Stimulated activated CD4-positive, alpha-beta T cell treated with anti-CD3 and anti-CD28 coated beads, Interleukin-15, amount 100 ng/mL, for 1 hour (primary cell): ENCODE results near the gene TYK2.
A peak's percentile ranks its signal among the peaks of the same experiment; 100 is the strongest.
"Not testable (repeated sequence)": the region's sequence is repeated elsewhere in the genome, so short reads cannot be mapped to it uniquely, and the experiment has no call there.

ENCODE experiments used
- DNase-seq, 2 donors: peaks; one replicate each; pipeline ENCODE4 v3.0.0-alpha.2; 2020; ENCODE audit warnings: low read depth in 1 of 2, low spot score in 1 of 2

The TYK2 gene

DNA sequence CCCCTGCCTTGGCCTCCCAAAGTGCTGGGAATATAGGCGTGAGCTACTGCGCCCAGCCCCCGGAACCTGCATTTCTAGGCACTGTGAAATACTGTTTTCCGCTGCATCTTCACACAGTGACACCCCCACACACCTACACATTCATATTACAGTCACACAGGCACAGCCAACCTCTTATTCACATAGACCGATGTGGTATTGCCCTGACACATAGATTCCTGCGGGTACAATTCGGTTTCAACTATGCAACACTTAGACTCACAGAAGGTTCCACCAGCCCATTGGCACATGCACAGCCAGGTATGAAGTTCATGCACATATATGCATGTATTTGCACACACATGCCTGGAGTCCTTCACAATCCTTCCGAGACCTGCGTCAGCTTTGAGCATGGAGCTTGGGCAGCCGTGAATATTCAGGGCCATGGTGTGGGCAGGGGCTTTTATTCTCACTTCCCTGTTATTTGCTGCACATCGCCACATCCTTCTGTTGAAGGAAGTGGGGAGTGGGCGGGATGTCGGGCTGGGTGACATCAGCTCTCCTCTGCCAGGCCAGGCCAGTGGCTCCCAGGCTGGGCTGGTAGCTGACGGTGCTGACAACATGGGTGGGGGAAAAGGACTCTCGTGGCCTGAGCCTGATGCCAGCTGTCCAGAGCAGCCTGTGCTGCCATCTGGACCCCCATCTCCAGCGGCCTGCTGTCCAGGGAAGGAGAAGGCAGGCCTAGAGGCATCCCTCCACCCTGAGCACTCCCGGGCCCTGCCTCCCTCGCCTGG is 28.3 kb upstream of the TYK2 start:
- DNase-seq, result no peak

- no peak for DNase-seq
Measured at GRCh38 chr19:10407096-10407495, 26.7 kb upstream of the TYK2 start.

- DNase-seq, result no peak
Measured at GRCh38 chr19:10406191-10406590, 25.8 kb upstream of the TYK2 start.

GRCh38 chr19:10404888-10405820 is 24.8 kb upstream of the TYK2 start:
- no peak for DNase-seq

DNA sequence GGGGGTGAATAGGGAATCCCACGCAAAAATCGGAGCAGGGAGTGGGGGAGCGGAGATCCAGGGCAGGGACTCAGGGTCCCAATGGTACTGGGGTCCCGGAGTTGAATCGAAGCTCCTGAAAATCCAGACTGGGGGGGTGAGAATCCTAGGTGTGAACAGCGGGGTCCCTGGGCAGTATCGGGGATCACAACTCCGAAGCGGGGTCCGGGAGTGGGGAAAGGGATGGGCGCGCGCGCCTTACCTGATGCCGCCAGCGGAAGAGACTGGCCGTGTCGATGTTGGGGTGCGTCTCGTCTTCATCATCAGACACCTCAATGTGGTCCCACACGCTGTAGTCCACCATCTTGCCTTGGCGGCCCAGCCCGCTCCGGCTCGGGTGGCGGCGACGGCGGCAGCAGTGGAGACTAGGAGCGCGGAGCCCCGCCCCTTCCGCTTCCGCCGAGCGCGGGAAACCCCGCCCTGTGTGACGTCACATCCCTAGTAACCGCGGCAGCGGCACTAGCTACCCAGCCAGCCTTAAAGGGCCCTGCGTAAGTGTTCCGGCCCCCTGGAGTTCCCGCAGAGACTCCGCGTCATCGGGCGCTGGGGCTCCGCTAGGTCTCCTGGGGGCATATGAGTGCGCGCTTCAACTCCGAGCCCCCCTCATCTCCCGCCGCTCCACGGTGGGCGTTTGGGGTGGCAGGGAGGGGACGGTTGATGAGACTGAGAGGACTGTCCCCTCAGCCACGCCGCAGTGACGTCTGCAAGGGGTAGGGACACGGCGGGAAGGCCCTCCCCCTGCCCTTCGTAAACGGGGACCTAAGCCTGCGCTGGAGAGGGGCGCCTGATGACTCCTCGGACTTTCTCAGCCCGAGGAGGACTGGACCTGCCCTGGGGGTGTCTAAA is 23.0 kb upstream of the TYK2 start, which contains the start of gene CDC37:
Gene CDC37 (minus strand): TSS at position 406 of the 885 bp plus-strand sequence. CDS start 63 bp downstream, at position 343.
- DNase-seq, result peak; percentile 96 to 98

DNA sequence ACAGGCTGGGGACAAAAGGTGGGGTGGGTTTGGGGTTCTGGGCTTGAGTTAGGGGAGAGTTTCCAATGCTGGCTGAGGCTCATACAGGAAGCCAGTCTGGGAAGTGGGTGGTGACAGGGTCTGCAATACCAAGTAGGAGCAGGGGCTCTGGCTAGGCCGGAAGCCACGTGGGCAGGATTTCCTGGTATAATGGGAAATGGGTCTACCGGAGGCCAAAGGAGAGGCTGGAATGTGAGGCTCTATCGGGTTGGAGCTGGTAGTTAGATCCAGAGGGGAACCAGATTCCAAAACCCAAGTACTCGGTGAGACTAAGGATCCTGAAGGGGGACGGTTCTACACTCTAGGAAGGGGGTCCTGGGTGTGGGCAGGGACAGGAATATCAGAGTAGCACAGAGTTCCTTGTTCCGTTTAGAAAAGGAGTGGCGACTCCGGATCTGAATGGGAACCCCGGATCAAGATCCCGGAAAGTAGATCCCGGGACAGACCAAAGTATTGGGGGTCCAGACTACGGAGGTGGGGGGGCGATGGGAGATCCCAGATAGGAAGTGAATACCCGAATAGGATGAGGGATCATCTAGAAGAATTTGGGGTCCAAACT is 22.2 kb upstream of the TYK2 start:
- no peak for DNase-seq

DNA sequence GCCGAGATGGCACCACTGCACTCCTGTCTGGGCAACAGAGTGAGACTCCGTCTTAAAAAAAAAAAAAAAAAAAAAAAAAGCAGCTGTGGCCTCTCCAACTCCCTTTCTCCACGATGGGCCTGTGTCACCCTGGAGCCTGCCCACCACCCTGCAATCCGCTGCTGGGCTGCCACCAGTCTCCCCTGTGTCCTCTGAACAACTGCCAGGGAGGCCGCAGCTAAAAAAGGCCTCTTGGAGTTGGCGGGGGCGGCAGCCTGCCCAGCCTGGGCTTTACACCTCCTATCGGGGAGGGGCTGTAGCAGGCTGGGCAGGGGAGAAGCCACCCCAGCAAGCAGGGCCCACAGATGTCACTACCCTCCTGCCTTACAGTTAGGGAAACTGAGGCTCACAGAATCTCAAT is 19.5 kb upstream of the TYK2 start:
- no peak for DNase-seq

GRCh38 chr19:10399340-10399739 is 19.0 kb upstream of the TYK2 start:
- DNase-seq, result not testable (repeated sequence)

DNA sequence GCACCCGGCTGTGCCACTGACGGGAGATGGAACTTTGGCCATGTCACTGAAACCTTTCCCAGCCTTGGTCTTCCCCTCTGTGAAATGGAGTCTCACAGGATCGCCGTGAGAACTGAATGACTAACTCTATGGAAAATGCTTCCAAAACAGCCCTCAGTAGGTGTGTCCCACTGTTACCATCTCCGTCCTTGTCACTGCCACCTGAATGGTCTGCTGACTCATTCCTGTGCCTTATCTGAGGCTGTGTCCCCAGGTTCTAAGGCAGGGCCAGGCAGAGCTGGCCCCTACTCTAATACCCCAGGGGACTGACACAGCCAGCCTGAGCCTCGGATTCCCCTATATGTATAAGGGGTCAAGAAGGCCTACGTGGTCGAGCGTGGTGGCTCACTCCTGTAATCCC is 18.4 kb upstream of the TYK2 start:
- no peak for DNase-seq

DNA sequence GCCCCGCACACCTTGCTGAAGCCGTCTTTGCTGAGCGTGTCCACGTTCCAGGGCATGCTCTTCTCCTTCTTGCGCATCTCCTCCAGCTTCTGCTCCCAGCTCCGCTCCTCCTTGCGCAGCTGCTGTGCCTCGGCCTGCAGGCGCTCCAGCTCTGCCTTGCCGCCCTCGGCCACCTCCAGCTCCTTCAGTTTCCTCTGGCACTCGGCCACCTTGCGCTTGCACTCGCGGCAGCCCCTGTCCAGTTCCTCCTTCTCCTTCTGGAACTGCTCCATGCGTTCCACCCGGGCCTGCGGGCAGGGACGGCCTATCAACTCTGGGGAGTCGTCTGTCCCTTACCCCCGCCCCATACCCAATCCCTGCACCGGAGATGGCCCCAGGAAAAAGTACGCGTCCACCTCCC is 15.5 kb upstream of the TYK2 start:
- no peak for DNase-seq

DNA sequence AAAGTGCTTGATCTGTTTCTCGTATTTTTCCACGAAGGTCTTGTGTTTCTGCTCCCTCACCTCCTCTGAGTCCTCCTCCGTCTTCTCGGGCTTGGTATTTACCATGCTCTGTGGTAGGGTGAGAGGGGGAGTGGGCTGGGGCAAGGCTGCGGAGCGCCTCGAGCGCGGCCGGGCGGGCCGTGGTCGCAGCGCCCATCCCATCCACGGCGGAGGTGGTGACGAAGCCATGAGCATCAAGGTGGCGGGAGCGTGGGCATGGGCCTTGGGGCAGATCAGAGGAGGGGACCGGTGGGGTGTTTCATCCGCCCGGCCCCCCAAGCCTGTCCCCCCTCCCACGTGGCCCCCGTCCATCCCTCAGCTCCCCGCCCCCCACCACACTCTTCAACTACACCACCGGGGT is 15.1 kb upstream of the TYK2 start:
- no peak for DNase-seq

- no peak for DNase-seq
Measured at GRCh38 chr19:10395003-10395402, 14.6 kb upstream of the TYK2 start.

GRCh38 chr19:10393137-10393536 is 12.8 kb upstream of the TYK2 start:
- DNase-seq, result no peak

- no peak for DNase-seq
Measured at GRCh38 chr19:10392120-10392519, 11.7 kb upstream of the TYK2 start.

- peak; percentile 26 to 36 for DNase-seq
Measured at GRCh38 chr19:10390652-10391286, 10.4 kb upstream of the TYK2 start.

GRCh38 chr19:10389863-10390262 is 9.5 kb upstream of the TYK2 start:
- DNase-seq, result no peak

DNA sequence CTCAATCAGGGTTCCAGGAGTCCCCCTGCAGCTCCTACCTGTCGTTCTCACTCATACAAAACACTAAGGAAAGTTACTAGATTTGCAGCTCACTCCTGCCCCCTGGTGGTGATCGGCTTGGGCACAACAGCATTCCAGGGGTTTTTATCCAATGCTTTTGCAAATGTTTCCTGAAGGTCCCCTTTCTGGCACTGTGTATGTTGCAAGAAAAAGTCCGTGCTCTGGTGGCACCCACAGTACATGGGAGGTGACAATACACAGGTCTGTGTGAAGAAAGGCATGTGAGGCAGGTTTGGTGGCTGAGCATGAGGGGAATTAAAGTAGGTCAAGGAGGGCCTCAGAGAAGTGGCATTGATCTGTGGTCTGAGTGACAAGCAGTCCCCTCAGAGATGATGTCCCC is 8.6 kb upstream of the TYK2 start:
- DNase-seq, result peak; percentile 63 to 72

- no peak for DNase-seq
Measured at GRCh38 chr19:10384580-10384979, 4.2 kb upstream of the TYK2 start.

DNA sequence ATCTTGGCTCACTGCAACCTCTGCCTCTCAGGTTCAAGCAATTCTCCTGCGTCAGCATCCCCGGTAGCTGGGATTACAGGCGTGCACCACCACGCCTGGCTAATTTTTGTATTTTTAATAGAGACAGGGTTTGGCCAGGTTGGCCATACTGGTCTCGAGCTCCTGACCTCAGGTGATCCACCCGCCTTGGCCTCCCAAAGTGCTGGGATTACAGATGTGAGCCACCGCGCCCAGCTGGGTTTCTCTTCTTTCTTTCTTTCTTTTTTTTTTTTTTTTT is 2.8 kb upstream of the TYK2 start:
- not testable (repeated sequence) for DNase-seq

DNA sequence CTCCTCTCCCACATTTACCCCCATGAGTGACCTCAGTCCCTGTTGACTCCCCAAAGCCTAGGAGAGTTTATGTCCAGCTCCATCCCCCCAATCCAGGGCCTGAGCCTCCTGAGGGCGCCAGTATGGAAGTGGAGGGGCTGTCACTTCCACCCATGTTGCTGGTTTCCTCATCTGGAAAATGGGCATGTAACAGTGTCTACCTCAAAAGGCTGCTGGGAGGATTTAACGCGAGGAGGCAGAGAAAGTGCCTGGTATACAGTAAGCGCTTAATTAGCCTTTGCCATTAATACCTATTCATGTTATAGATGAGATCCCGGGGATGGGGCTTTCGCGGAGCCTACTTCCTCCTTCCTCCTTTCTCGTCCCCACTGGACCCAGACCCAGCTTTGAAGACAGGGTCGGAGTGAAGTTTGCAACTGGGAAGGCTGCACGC is 476 bp downstream of the TYK2 start:
- no peak for DNase-seq
